ENCODE data around the gene WWC1. TPM values are rescaled to one million over a fixed set of nuclear protein-coding genes. Genes with fewer than 3 reads are reported as not detected.

The WWC1 gene
- total RNA-seq, 3 donors from 2014 or later: 14.7 to 37.0 (median 17.2) TPM

GRCh38 chr5:168390491-168390890, 99.0 kb downstream of the WWC1 start:
- intact Hi-C loops (cut with DNase I, micrococcal nuclease): no loop called here
- Histone ChIP-seq H3K9me3 (peaks cover 3% of the 10 kb centered on the region), H3K4me3 (no peak overlapping the region), H3K4me1 (ENCODE audit: low read depth) (no peaks in the 10 kb centered on the region), H3K36me3 (ENCODE audit: low read depth) (no peaks in the 10 kb centered on the region)
- ATAC-seq (no peak), DNase-seq (no peak)
- TF ChIP-seq CTCF (IDR thresholded peaks at IDR 0.05): no peak

- Histone ChIP-seq H3K4me3 (no peak overlapping the region), H3K9me3 (peaks cover 3% of the 10 kb centered on the region), H3K36me3 (ENCODE audit: low read depth) (no peaks in the 10 kb centered on the region), H3K4me1 (ENCODE audit: low read depth) (no peaks in the 10 kb centered on the region)
- ATAC-seq (no peak), DNase-seq (no peak)
- intact Hi-C loops (cut with DNase I, micrococcal nuclease): no loop called here
- TF ChIP-seq CTCF (IDR thresholded peaks at IDR 0.05): no peak
Observed at GRCh38 chr5:168393773-168394172, 102.3 kb downstream of the WWC1 start.

- Histone ChIP-seq H3K4me3 (no peak overlapping the region), H3K36me3 (ENCODE audit: low read depth) (no peaks in the 10 kb centered on the region), H3K4me1 (ENCODE audit: low read depth) (no peaks in the 10 kb centered on the region), H3K9me3 (no peaks in the 10 kb centered on the region)
- no peak for DNase-seq
- no peak for TF ChIP-seq CTCF (IDR thresholded peaks at IDR 0.05)
- intact Hi-C loops (cut with DNase I, micrococcal nuclease): no loop called here
- no peak for ATAC-seq
Observed at GRCh38 chr5:168400429-168401220, 109.2 kb downstream of the WWC1 start.

- no peak for ATAC-seq
- DNase-seq: no peak
- intact Hi-C loops (cut with DNase I, micrococcal nuclease): no loop called here
- H3K4me1 ChIP-seq (ENCODE audit: low read depth): no peaks in the 10 kb centered on the region
- no peaks in the 10 kb centered on the region for H3K36me3 ChIP-seq (ENCODE audit: low read depth)
- TF ChIP-seq CTCF (IDR thresholded peaks at IDR 0.05): no peak
- no peaks in the 10 kb centered on the region for H3K9me3 ChIP-seq
- H3K4me3 ChIP-seq: no peak overlapping the region
Observed at GRCh38 chr5:168401226-168401625, 109.8 kb downstream of the WWC1 start.

- Histone ChIP-seq H3K4me1 (ENCODE audit: low read depth) (no peaks in the 10 kb centered on the region), H3K36me3 (ENCODE audit: low read depth) (no peaks in the 10 kb centered on the region), H3K9me3 (no peaks in the 10 kb centered on the region), H3K4me3 (no peak overlapping the region)
- ATAC-seq (no peak), DNase-seq (no peak)
- intact Hi-C loops (cut with DNase I, micrococcal nuclease): no loop called here
- no peak for TF ChIP-seq CTCF (IDR thresholded peaks at IDR 0.05)
Observed at GRCh38 chr5:168401880-168402279, 110.4 kb downstream of the WWC1 start.
